ENCODE data around the gene SLC49A3. TPM values are rescaled to one million over a fixed set of nuclear protein-coding genes. Genes with fewer than 3 reads are reported as not detected.

Gene SLC49A3
- polyA plus RNA-seq, 3 donors: 9.5 to 29.8 (median 11.1) TPM

- no peak for DNase-seq
- TF ChIP-seq, protein P1, sequence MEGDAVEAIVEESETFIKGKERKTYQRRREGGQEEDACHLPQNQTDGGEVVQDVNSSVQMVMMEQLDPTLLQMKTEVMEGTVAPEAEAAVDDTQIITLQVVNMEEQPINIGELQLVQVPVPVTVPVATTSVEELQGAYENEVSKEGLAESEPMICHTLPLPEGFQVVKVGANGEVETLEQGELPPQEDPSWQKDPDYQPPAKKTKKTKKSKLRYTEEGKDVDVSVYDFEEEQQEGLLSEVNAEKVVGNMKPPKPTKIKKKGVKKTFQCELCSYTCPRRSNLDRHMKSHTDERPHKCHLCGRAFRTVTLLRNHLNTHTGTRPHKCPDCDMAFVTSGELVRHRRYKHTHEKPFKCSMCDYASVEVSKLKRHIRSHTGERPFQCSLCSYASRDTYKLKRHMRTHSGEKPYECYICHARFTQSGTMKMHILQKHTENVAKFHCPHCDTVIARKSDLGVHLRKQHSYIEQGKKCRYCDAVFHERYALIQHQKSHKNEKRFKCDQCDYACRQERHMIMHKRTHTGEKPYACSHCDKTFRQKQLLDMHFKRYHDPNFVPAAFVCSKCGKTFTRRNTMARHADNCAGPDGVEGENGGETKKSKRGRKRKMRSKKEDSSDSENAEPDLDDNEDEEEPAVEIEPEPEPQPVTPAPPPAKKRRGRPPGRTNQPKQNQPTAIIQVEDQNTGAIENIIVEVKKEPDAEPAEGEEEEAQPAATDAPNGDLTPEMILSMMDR (IDR thresholded peaks at IDR 0.05): no peak
- peaks cover 11% of the 10 kb centered on the region for H3K79me2 ChIP-seq (ENCODE audit: insufficient read depth, low read length)
- Mint-ChIP-seq H3K4me1 (peaks cover 36% of the 10 kb centered on the region), H3K27me3 (ENCODE audit: low read depth in 3 of 3) (peaks cover 5 to 19% (median 8%) of the 10 kb centered on the region in 3 donors), H3K36me3 (peaks cover 12 to 23% of the 10 kb centered on the region in 2 donors), H3K27ac (no peak overlapping the region), H3K9me3 (peaks cover 0 to 2% (median 0%) of the 10 kb centered on the region in 7 donors), H3K4me3 (no peak overlapping the region)
- peaks cover 4 to 18% of the 10 kb centered on the region in 2 donors for H3K36me3 ChIP-seq (replicated peaks in 1 of 2; ENCODE audit: control insufficient read depth in 1 of 2, insufficient read depth in 2 of 2, low read length in 2 of 2)
- no peak overlapping the region for H2AFZ ChIP-seq (ENCODE audit: insufficient read depth, low read depth, low read length, poor library complexity, severe bottlenecking)
- peaks cover 35 to 43% of the 10 kb centered on the region in 2 donors for H3K4me1 ChIP-seq (ENCODE audit: control insufficient read depth in 1 of 2, insufficient read depth in 2 of 2, low read length in 2 of 2)
- H3K27ac ChIP-seq (ENCODE audit: low read depth in 1 of 2, low read length in 2 of 2): no peak overlapping the region
- 90% methylated on average over 19 of the region's 23 CpGs for WGBS (ENCODE audit: insufficient coverage)
- no peaks in the 10 kb centered on the region for H3K9me3 ChIP-seq (replicated peaks in 1 of 2; ENCODE audit: control insufficient read depth in 1 of 2, insufficient read depth in 1 of 2, low read length in 2 of 2)
- H3K4me3 ChIP-seq (replicated peaks in 1 of 3; ENCODE audit: low read depth in 2 of 3, low read length in 3 of 3): no peak overlapping the region
- no peak overlapping the region for H3K4me2 ChIP-seq (replicated peaks; ENCODE audit: extremely low read depth, low read length, poor library complexity, severe bottlenecking)
- intact Hi-C loops (cut with micrococcal nuclease): loop anchor here in 1 of 2 donors (5.0 to 10.0 kb wide), 2 partner anchors 100 to 348 kb away; partner anchors contain the start of gene ZNF141
- no peak overlapping the region for H3K9ac ChIP-seq (ENCODE audit: insufficient read depth, low read length, poor library complexity, severe bottlenecking)
- H3K27me3 ChIP-seq (ENCODE audit: control insufficient read depth in 2 of 2, insufficient read depth in 2 of 2, low read length in 2 of 2): no peaks in the 10 kb centered on the region
- H4K20me1 ChIP-seq (ENCODE audit: insufficient read depth, low read length): peaks cover 45% of the 10 kb centered on the region
These were observed 6.3 kb downstream of the SLC49A3 start for GRCh38 chr4:682490-683172.

GRCh38 chr4:681736-682451 is 7.1 kb downstream of the SLC49A3 start:
- Mint-ChIP-seq H3K4me3 (no peak overlapping the region), H3K27ac (no peak overlapping the region), H3K27me3 (ENCODE audit: low read depth in 3 of 3) (peaks cover 5 to 19% (median 10%) of the 10 kb centered on the region in 3 donors), H3K9me3 (peaks cover 0 to 2% (median 0%) of the 10 kb centered on the region in 7 donors), H3K36me3 (peaks cover 12 to 23% of the 10 kb centered on the region in 2 donors), H3K4me1 (peaks cover 30% of the 10 kb centered on the region)
- Histone ChIP-seq H3K4me3 (replicated peaks in 1 of 3; ENCODE audit: low read depth in 2 of 3, low read length in 3 of 3) (no peak overlapping the region), H4K20me1 (ENCODE audit: insufficient read depth, low read length) (peaks cover 43% of the 10 kb centered on the region), H3K4me2 (replicated peaks; ENCODE audit: extremely low read depth, low read length, poor library complexity, severe bottlenecking) (no peak overlapping the region), H3K4me1 (ENCODE audit: control insufficient read depth in 1 of 2, insufficient read depth in 2 of 2, low read length in 2 of 2) (peaks cover 28 to 35% of the 10 kb centered on the region in 2 donors), H3K36me3 (replicated peaks in 1 of 2; ENCODE audit: control insufficient read depth in 1 of 2, insufficient read depth in 2 of 2, low read length in 2 of 2) (peaks cover 4 to 18% of the 10 kb centered on the region in 2 donors), H2AFZ (ENCODE audit: insufficient read depth, low read depth, low read length, poor library complexity, severe bottlenecking) (no peak overlapping the region), H3K27me3 (ENCODE audit: control insufficient read depth in 2 of 2, insufficient read depth in 2 of 2, low read length in 2 of 2) (no peaks in the 10 kb centered on the region), H3K9me3 (replicated peaks in 1 of 2; ENCODE audit: control insufficient read depth in 1 of 2, insufficient read depth in 1 of 2, low read length in 2 of 2) (no peaks in the 10 kb centered on the region), H3K27ac (ENCODE audit: low read depth in 1 of 2, low read length in 2 of 2) (no peak overlapping the region), H3K79me2 (ENCODE audit: insufficient read depth, low read length) (peaks cover 7% of the 10 kb centered on the region), H3K9ac (ENCODE audit: insufficient read depth, low read length, poor library complexity, severe bottlenecking) (no peak overlapping the region)
- TF ChIP-seq, protein P1 (IDR thresholded peaks at IDR 0.05): no peak
- no peak for DNase-seq
- intact Hi-C loops (cut with micrococcal nuclease): loop anchor here in 1 of 2 donors (5.0 to 10.0 kb wide), 2 partner anchors 100 to 347 kb away; partner anchors contain the start of gene ZNF141
- 94% methylated on average over 38 of the region's 58 CpGs for WGBS (ENCODE audit: insufficient coverage)
